Stimulated activated CD4-positive, alpha-beta T cell treated with anti-CD3 and anti-CD28 coated beads, TNF-alpha, amount 100 ng/mL, for 48 hours (primary cell): ENCODE data around the gene ADGRG7.
"Not testable (repeated sequence)": the region's sequence is repeated elsewhere in the genome, so short reads cannot be mapped to it uniquely, and the experiment has no call there.

Experiments
- DNase-seq, 3 donors: peaks; one replicate each; pipeline ENCODE4 v3.0.0-alpha.2; 2020; ENCODE audit warnings: low read depth in 3 of 3

The ADGRG7 gene

DNA sequence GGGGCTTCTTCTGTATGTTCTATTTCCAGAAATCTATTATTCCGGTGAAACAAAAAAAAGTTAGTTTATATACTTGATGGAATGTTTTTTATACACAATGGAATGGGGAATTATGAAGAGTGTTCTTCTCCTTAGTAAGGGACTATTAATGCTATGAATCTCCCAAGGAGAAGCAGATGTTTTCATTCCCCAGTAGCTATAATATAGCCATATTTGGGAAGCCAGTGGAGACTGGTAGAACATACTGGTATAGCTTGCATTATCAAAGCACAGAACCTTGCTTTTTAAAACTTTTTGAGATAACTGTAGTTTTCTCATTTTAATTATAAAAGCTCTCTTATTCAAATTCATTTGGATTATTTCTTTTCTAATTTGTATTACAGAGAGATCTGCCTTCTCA is 38.3 kb downstream of the ADGRG7 start:
- no peak for DNase-seq

DNA sequence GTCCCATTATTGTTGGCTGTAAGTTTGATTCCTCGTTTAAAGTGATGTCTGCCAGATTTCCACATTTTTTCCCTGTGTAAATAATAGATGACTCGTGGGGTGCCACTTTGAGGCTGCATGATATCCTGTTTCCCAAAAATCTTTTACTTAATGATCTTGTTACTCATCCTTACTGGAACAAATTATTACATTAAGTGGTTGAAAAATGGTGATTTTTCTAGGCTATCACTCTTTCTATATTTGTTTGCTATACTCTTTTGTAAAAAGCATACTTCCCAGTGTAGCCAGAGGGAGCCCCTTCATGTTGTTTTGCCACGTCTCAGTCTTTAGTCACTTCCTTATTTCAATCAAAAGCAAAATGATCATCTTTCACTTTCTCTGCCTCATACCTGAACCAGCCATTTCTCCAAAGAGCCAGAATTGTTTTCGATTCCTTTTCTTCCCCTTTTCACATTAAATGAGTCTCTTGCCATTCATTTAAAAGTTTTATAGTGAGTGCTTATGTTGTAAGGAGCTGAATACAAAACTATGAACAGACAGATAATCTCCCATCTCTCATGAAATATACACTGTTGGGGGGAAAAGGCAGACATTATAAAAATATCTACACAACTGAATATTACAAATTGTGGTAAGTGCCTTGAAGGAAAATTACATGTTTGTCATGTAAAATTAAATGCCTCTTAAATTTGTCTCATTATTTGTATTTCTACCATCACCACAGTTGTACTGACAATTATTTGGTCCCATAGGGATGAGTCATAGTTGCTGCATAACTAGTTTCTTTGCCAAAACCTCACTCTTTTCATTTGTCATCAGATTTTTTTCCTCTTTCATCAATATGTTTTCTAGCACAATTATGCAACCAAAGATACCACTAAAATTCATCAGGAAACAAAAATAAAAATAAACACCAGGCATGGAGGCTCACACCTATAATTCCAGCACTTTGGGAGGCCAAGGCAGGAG is 41.5 kb downstream of the ADGRG7 start:
- no peak for DNase-seq

DNA sequence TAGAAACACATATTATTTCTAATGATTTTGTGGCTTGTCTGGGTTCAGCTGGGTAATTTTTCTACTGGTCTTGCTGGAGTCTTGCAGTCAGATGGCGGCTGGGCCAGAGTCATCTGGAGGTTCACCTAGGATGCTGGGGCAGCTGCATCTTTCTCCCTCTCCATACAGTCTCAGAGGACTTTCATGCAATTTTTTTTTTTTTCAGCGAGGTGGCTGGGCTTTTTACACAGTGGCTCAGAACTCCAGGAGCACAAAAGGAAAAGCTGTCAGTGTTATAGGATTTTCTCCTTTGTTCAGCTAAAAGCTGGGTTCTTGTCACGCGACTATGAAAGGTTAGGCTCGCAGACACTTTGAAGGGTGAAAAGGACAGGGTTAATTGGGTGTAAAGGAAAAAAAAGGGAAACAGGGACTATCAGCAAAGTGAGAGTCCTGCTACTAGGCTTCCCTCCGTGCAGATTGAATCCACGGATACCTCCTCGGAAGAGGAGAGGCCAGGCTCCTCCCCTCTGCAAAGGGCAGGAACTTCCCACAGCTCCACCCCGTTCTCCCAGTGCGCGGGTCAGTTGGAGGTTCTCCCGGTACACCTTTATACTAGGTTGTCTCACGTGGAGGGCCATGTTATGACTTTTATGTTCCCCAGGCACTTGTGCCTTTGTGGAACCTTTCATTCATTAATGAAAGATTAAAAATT is 44.3 kb downstream of the ADGRG7 start:
- DNase-seq = no peak

DNA sequence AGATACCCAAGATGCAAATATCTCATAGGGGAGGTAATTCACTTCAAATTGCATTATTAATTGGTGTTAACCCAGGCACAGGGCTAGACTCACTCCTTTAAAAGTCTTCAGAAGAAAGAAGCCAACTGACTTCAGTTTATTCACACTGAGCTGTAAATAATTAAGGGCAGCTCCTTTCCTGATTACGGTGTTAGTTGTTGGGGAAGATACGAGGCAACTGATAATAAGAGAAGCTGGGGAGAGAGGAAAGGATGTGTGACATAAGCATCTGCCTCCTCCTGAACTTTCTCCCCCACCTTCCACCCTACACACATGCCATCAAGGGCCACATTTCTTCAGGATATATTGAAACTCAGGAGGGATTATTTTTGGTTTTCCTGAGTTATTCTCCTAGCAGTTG is 47.5 kb downstream of the ADGRG7 start:
- DNase-seq = no peak

GRCh38 chr3:100661294-100661693 is 51.9 kb downstream of the ADGRG7 start:
- DNase-seq = not testable (repeated sequence)

- DNase-seq = no peak
These were observed 52.9 kb downstream of the ADGRG7 start for GRCh38 chr3:100662113-100662823.

DNA sequence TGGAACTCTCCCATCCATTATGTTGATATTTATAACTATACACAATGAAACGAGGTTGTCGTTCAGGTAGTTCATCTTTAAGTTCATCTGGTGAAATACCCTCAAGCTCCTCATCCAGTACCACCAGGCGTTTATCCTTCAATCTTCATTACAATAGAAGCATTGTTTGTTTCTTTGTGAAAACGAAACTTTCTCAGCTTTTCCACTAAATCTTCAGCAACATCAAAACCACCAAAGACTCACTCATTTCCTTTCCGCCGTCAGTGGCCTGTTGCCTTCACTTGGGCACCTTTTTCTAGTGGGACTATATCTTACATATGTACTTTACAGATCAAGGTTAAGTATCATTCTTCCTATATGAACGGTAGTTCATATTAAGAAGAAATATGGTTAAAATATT is 55.8 kb downstream of the ADGRG7 start:
- DNase-seq = peak in 2 of 3 donors; percentile 14 to 15

- not testable (repeated sequence) for DNase-seq
These were observed 57.3 kb downstream of the ADGRG7 start for GRCh38 chr3:100666699-100667098.

- not testable (repeated sequence) for DNase-seq
These were observed 57.9 kb downstream of the ADGRG7 start for GRCh38 chr3:100667316-100667715.

DNA sequence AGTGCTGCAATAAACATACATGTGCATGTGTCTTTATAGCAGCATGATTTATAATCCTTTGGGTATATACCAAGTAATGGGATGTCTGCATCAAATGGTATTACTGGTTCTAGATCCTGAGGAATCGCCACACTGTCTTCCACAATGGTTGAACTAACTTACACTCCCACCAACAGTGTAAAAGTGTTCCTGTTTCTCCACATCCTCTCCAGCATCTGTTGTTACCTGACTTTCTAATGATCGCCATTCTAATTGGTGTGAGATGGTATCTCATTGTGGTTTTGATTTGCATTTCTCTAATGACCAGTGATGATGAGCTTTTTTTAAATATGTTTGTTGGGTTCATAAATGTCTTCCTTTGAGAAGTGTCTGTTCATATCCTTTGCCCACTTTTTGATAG is 61.6 kb downstream of the ADGRG7 start:
- DNase-seq = not testable (repeated sequence)

DNA sequence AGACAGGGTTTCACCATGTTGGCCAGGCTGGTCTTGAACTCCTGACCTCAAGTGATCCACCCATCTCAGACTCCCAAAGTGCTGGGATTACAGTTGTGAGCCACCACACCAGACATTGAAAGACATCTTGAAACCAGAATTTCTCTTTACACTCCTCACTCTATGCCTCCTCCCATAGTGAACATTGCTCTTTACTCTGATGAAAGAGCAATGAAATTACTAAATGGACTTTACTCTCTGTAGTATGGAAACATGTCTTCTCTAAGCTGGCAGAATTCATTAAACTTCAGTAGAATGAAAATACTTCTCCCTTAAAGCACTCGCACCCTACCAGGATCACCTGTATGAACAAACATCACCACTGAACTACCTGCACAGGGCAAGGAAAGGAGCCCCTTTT is 72.1 kb downstream of the ADGRG7 start:
- DNase-seq = no peak

GRCh38 chr3:100682056-100682853 is 72.9 kb downstream of the ADGRG7 start:
- no peak for DNase-seq

GRCh38 chr3:100682854-100683760 is 73.7 kb downstream of the ADGRG7 start:
- no peak for DNase-seq

DNA sequence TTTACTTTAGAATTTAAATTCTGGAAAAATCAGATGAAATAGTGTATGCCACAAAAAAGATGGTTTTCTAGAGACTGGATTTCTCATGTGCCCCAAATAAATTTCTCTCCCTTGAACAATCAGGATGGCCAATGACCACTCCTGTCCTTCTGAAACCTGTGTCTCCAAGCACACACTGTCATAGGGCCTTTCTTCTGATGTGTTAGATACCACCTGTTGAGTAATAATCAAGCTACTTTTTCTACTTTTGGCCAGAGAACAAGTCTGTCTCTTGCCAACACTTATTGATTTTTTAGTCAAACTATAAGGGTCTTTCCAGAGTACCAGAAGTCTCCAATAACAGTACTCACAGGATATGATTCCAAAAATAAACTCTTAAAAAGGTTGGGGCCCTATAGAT is 83.8 kb downstream of the ADGRG7 start:
- no peak for DNase-seq

DNA sequence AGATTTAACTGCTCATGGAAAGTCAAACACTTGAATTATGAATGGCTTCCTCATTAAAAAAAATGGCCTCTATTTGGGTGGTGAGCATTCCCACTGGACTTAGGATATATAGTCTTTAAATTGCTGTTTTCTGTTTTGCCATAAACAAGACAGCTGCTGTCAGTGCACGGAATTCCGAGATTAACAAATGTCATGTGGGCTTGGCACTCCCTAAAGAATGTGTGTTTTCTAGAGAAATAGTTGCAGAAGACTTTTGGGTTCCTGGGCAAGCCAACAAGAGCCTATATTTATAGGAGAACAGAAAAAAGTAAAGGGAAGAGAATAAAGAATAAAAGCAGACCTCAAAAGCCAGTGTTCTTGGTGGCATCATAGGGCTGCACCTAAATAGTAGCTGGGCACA is 86.3 kb downstream of the ADGRG7 start:
- no peak for DNase-seq

- no peak for DNase-seq
These were observed 86.8 kb downstream of the ADGRG7 start for GRCh38 chr3:100696161-100696560.

DNA sequence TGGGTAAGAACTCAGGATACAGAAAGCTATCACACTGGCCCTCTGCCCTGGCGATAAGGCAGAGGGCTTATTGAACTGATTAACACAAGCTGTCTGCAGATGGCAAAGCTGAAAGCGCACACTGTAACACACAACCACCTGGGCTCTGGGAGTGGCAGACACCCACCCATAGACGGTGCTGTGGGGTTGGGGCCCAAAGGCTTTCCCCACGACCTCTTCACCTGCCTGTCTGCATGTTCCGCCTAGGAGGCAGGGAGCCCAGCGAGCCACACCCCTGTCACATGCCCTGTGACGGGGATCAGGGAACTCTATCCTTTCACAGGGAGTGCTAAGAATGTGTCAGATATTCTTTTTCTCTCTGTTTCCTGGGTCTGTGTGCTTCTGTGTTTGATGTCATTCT is 87.8 kb downstream of the ADGRG7 start:
- no peak for DNase-seq

DNA sequence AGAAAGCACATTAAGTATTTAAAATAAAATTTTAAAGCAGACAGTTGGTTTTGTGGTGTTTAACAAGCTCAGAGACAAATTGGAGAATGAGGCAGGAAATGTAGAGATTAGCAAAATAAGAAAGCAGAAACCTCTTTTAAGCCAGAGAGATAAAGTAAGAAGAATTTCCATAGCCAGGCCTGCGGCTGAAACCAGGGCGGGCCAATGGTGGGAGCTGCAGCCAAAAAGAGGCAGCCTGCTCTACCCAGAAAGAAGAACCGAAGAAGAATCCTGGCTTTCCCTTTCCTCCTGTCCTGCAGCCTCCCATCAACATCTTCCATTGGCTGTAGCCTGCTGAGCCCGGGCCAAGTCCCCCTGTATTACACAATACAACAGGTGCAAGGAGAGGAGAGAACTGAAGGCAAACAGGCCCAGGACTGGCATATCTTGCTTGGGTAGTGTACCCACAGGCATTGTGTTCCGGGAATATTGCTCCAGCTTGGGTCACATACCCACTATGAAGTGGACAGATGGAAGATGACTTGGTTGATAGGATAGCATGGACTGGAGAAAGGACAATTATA is 88.4 kb downstream of the ADGRG7 start:
- DNase-seq = no peak

DNA sequence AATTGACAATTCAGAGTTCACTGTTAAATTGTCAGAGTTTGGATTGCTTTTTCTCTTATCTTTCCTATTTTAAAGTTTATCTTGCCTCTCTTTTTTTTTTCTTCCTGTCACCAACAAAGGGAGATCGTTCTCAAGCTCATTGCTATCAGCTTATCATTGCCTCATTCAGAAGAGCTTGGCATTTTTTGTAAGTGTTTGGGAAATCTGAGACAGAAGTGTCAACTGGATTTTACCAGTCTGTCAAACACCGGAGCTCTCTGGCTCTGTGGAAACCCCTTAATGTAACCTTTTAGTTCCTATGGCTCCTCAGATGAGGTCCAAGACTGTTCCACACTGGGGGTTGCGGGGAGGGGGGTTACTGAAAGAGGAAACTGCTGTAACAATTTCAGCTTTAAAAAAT is 89.3 kb downstream of the ADGRG7 start:
- no peak for DNase-seq

DNA sequence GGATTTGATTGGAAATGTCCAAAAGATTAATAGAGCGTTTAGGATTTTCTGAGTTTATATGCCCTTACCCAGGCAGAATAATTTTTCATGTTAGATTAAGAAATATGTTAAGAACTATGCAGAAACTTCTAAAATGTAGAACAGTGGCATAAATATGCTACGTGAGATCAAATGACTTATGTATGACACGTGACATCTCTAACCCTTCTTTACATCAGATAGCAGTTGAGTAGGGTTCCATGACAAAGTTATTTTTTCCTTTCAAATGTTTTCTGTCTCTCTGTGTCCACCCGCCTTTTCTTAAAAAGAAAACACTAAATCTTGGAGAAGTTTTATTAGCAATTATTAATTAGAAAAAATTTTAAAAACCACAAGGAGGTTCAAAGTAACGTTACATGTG is 91.3 kb downstream of the ADGRG7 start:
- no peak for DNase-seq
